Measurements from ENCODE around the gene SDC3. TPM values are rescaled to one million over a fixed set of nuclear protein-coding genes. Genes with fewer than 3 reads are reported as not detected.
A peak's percentile ranks its signal among the peaks of the same experiment; 100 is the strongest.

Gene SDC3
- total and polyA plus RNA-seq, 2 donors (not counting 1 experiment from before 2014, with no cell fraction given), result 13.7 to 32.9 TPM

DNA sequence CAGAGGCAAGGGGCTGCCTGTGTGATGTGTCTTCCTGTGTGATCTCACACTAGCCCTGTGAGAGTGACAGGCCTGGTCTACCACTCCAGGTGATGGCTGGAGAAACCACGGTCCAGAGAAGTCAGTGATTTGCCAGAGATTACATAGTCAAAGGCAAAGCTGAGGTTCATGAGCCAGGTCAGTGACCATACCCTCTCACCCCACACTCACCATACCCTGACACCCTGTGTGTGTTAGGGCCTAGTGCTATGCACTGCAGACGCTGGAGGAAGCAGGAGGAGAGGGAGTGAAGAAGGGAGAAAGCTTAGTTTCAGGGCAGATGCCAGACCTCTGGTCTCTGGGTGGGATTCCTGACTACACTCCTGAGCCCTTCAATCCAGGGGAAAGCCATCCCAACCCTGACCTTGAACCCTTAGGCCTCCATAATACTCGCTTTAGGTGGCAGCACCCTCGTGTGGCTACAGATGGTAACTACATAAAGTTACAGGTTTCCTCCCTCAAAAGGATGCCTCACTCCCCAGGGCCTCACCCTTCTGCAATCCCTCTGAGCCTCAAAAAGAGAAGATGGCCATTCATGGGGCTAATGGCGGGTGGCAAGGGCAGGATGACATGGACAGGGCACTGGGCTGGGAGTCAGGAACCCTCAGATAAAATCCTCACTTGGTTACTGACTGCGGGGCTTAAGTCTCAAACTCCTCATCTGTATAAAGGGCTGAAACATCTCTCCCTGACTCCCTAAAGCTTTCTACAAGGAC is 20.8 kb upstream of the SDC3 start:
- H3K9ac ChIP-seq (ENCODE audit: insufficient read depth, low read length), result no peak overlapping the region
- no peak overlapping the region for H3K27ac ChIP-seq (ENCODE audit: insufficient read depth, low read length)
- H3K27me3 ChIP-seq (ENCODE audit: control insufficient read depth, insufficient read depth, low read length), result no peaks in the 10 kb centered on the region
- peak; percentile 26 to 53 for DNase-seq (ENCODE audit: low read depth in 2 of 2)
- no peaks in the 10 kb centered on the region for H3K9me3 ChIP-seq (ENCODE audit: control insufficient read depth, insufficient read depth, low read depth, low read length)
- no peak overlapping the region for H3K4me2 ChIP-seq (ENCODE audit: extremely low read depth, insufficient read depth, low read length)
- no peaks in the 10 kb centered on the region for H3K4me1 ChIP-seq (ENCODE audit: control insufficient read depth, extremely low read depth, insufficient read depth, low read length)
- H3K36me3 ChIP-seq (ENCODE audit: control insufficient read depth, insufficient read depth, low read length), result peaks cover 5% of the 10 kb centered on the region
- no peak overlapping the region for H3K4me3 ChIP-seq (replicated peaks in 1 of 4; ENCODE audit: control extremely low read depth in 1 of 4, insufficient read depth in 1 of 4, low read depth in 3 of 4, low read length in 4 of 4)
- no peaks in the 10 kb centered on the region for H4K20me1 ChIP-seq (ENCODE audit: control insufficient read depth, extremely low read depth, insufficient read depth, low read length)
- no peak overlapping the region for H2AFZ ChIP-seq (ENCODE audit: low read length)
- TF ChIP-seq EZH2 (IDR thresholded peaks at IDR 0.05; ENCODE audit: low read length, missing control alignments), result no peak
- TF ChIP-seq, protein P1, sequence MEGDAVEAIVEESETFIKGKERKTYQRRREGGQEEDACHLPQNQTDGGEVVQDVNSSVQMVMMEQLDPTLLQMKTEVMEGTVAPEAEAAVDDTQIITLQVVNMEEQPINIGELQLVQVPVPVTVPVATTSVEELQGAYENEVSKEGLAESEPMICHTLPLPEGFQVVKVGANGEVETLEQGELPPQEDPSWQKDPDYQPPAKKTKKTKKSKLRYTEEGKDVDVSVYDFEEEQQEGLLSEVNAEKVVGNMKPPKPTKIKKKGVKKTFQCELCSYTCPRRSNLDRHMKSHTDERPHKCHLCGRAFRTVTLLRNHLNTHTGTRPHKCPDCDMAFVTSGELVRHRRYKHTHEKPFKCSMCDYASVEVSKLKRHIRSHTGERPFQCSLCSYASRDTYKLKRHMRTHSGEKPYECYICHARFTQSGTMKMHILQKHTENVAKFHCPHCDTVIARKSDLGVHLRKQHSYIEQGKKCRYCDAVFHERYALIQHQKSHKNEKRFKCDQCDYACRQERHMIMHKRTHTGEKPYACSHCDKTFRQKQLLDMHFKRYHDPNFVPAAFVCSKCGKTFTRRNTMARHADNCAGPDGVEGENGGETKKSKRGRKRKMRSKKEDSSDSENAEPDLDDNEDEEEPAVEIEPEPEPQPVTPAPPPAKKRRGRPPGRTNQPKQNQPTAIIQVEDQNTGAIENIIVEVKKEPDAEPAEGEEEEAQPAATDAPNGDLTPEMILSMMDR (conservative IDR thresholded peaks at IDR 0.05 in 1 of 2, IDR thresholded peaks at IDR 0.05 in 1 of 2; ENCODE audit: low read depth in 1 of 2, low read length in 2 of 2), result peak; percentile 67 to 77
- H3K79me2 ChIP-seq (ENCODE audit: control insufficient read depth, insufficient read depth, low read length), result no peaks in the 10 kb centered on the region

DNA sequence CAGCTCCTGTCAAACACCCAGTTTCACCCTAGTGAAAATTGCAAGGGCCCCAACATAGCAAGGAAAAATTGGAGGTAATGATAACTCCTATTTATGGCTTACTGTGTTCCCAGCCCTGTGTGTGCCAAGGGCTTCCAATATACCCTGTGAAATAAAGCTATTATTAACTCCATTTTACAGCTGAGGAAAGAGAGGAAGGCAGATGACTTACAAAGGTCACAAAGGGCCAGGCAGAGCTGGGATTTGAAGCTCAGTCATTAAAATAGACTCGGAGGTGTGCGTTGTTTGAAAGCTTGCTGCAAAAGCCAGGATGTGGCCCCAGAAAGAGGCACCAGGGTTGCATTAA is 20.2 kb upstream of the SDC3 start:
- Histone ChIP-seq H3K79me2 (ENCODE audit: control insufficient read depth, insufficient read depth, low read length) (no peaks in the 10 kb centered on the region), H4K20me1 (ENCODE audit: control insufficient read depth, extremely low read depth, insufficient read depth, low read length) (no peaks in the 10 kb centered on the region), H3K36me3 (ENCODE audit: control insufficient read depth, insufficient read depth, low read length) (peaks cover 5% of the 10 kb centered on the region), H2AFZ (ENCODE audit: low read length) (no peak overlapping the region), H3K27ac (ENCODE audit: insufficient read depth, low read length) (no peak overlapping the region), H3K4me1 (ENCODE audit: control insufficient read depth, extremely low read depth, insufficient read depth, low read length) (no peaks in the 10 kb centered on the region), H3K4me2 (ENCODE audit: extremely low read depth, insufficient read depth, low read length) (no peak overlapping the region), H3K27me3 (ENCODE audit: control insufficient read depth, insufficient read depth, low read length) (no peaks in the 10 kb centered on the region), H3K9me3 (ENCODE audit: control insufficient read depth, insufficient read depth, low read depth, low read length) (no peaks in the 10 kb centered on the region), H3K9ac (ENCODE audit: insufficient read depth, low read length) (no peak overlapping the region), H3K4me3 (replicated peaks in 1 of 4; ENCODE audit: control extremely low read depth in 1 of 4, insufficient read depth in 1 of 4, low read depth in 3 of 4, low read length in 4 of 4) (no peak overlapping the region)
- TF ChIP-seq, protein P1 (conservative IDR thresholded peaks at IDR 0.05 in 1 of 2, IDR thresholded peaks at IDR 0.05 in 1 of 2; ENCODE audit: low read depth in 1 of 2, low read length in 2 of 2), result no peak
- DNase-seq (ENCODE audit: low read depth in 2 of 2), result no peak

DNA sequence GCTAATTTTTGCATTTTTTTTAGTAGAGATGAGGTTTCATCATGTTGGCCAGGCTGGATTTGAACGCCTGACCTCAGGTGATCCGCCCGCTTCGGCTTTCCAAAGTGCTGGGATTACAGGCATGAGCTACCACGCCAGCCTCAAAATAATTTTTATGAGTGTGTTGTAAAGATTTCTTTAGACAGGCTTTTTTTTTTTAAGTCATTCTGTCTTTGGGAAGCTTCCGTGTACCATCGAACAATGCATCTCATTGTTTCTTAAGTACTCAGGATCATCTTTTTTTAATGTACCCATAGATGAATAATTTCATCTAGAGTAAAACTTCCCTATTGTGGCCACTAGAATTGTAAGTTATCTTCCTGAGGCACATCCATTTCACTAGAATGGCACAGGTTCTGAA is 19.6 kb upstream of the SDC3 start:
- H2AFZ ChIP-seq (ENCODE audit: low read length), result no peak overlapping the region

More for the DNA sequence above, 19.6 kb upstream of the SDC3 start:
- Histone ChIP-seq H3K4me1 (ENCODE audit: control insufficient read depth, extremely low read depth, insufficient read depth, low read length) (no peaks in the 10 kb centered on the region), H3K9ac (ENCODE audit: insufficient read depth, low read length) (no peak overlapping the region), H4K20me1 (ENCODE audit: control insufficient read depth, extremely low read depth, insufficient read depth, low read length) (no peaks in the 10 kb centered on the region), H3K27me3 (ENCODE audit: control insufficient read depth, insufficient read depth, low read length) (no peaks in the 10 kb centered on the region), H3K79me2 (ENCODE audit: control insufficient read depth, insufficient read depth, low read length) (no peaks in the 10 kb centered on the region), H3K4me2 (ENCODE audit: extremely low read depth, insufficient read depth, low read length) (no peak overlapping the region), H3K27ac (ENCODE audit: insufficient read depth, low read length) (no peak overlapping the region), H3K36me3 (ENCODE audit: control insufficient read depth, insufficient read depth, low read length) (peaks cover 3% of the 10 kb centered on the region), H3K4me3 (replicated peaks in 1 of 4; ENCODE audit: control extremely low read depth in 1 of 4, insufficient read depth in 1 of 4, low read depth in 3 of 4, low read length in 4 of 4) (no peak overlapping the region), H3K9me3 (ENCODE audit: control insufficient read depth, insufficient read depth, low read depth, low read length) (no peaks in the 10 kb centered on the region)
- no peak for TF ChIP-seq EZH2 (IDR thresholded peaks at IDR 0.05; ENCODE audit: low read length, missing control alignments)
- TF ChIP-seq, protein P1 (conservative IDR thresholded peaks at IDR 0.05 in 1 of 2, IDR thresholded peaks at IDR 0.05 in 1 of 2; ENCODE audit: low read depth in 1 of 2, low read length in 2 of 2), result no peak
- DNase-seq (ENCODE audit: low read depth in 2 of 2), result no peak

All from fibroblast of lung (primary cell).